Hepatocyte (in vitro differentiated cells): ENCODE results near the gene PLCD1.

Experiments
- CTCF ChIP-seq: fragments of 200-600 bp; sonication (generic); IDR thresholded peaks from 2 replicates; pipeline ENCODE4 v1.5.1; 2016; ENCODE audit warnings: antibody characterized with exemption, mild to moderate bottlenecking; ENCODE audit not compliant: poor library complexity
- EZH2 ChIP-seq: fragments of 200-600 bp; sonication (generic); IDR thresholded peaks from 2 replicates; pipeline ENCODE4 v1.6.1; 2016; ENCODE audit warnings: antibody characterized with exemption, mild to moderate bottlenecking, borderline replicate concordance

- TF ChIP-seq CTCF (no peak), EZH2 (no peak)
Observed at GRCh38 chr3:37989821-37990480, 39.5 kb downstream of the PLCD1 start.
